GM18870 (cell line): ENCODE results near the gene RALB.
"Not testable (repeated sequence)": the region's sequence is repeated elsewhere in the genome, so short reads cannot be mapped to it uniquely, and the experiment has no call there.

ENCODE experiments used
- ATAC-seq: cut with Tn5 transposase; IDR thresholded peaks from one replicate; pipeline ENCODE4 v1.9.1; 2021; ENCODE audit warnings: moderate library complexity; ENCODE audit not compliant: unreplicated experiment

RALB gene

GRCh38 chr2:120224735-120225548 lies 27.7 kb upstream of the RALB start:
- no peak for ATAC-seq

GRCh38 chr2:120225549-120226065 lies 27.0 kb upstream of the RALB start:
- ATAC-seq, result no peak

- no peak for ATAC-seq
These were observed 26.3 kb upstream of the RALB start for GRCh38 chr2:120226316-120226715.

GRCh38 chr2:120227111-120227991 lies 25.3 kb upstream of the RALB start:
- ATAC-seq, result no peak

GRCh38 chr2:120228503-120228902 lies 24.1 kb upstream of the RALB start:
- no peak for ATAC-seq

- no peak for ATAC-seq
These were observed 23.3 kb upstream of the RALB start for GRCh38 chr2:120229341-120229740.

GRCh38 chr2:120230515-120231471 lies 21.9 kb upstream of the RALB start:
- ATAC-seq, result no peak

GRCh38 chr2:120231564-120231973 lies 21.1 kb upstream of the RALB start:
- ATAC-seq, result peak; percentile 10

- ATAC-seq, result peak; percentile 87
These were observed 20.5 kb upstream of the RALB start for GRCh38 chr2:120231974-120232635.

- ATAC-seq, result no peak
These were observed 19.4 kb upstream of the RALB start for GRCh38 chr2:120233292-120233691.

GRCh38 chr2:120235158-120235557 lies 17.5 kb upstream of the RALB start:
- not testable (repeated sequence) for ATAC-seq

GRCh38 chr2:120235681-120236080 lies 17.0 kb upstream of the RALB start:
- no peak for ATAC-seq

GRCh38 chr2:120236316-120236715 lies 16.3 kb upstream of the RALB start:
- no peak for ATAC-seq

GRCh38 chr2:120236791-120237190 lies 15.9 kb upstream of the RALB start:
- no peak for ATAC-seq

GRCh38 chr2:120237491-120237902 lies 15.2 kb upstream of the RALB start:
- no peak for ATAC-seq

- ATAC-seq, result no peak
These were observed 13.7 kb upstream of the RALB start for GRCh38 chr2:120238728-120239487.

- ATAC-seq, result no peak
These were observed 13.0 kb upstream of the RALB start for GRCh38 chr2:120239488-120240287.

- ATAC-seq, result no peak
These were observed 11.7 kb upstream of the RALB start for GRCh38 chr2:120240901-120241429.
